IPS-18a (cell line): ENCODE measurements around the gene MIER3.
"Not testable (repeated sequence)": the region's sequence is repeated elsewhere in the genome, so short reads cannot be mapped to it uniquely, and the experiment has no call there.

ENCODE experiments used
- H3K27ac ChIP-seq: one replicate; pipeline ENCODE4 v1.5.1; 2013; ENCODE audit warnings: low read length
- H3K27me3 ChIP-seq: one replicate; pipeline ENCODE4 v1.6.1; 2013; ENCODE audit warnings: mild to moderate bottlenecking, low read length; ENCODE audit not compliant: control insufficient read depth, insufficient read depth
- H3K36me3 ChIP-seq: one replicate; pipeline ENCODE4 v1.6.1; 2013; ENCODE audit warnings: low read depth, low read length; ENCODE audit not compliant: control insufficient read depth
- H3K4me1 ChIP-seq: one replicate; pipeline ENCODE4 v1.6.1; 2013; ENCODE audit warnings: low read depth, low read length; ENCODE audit not compliant: control insufficient read depth
- H3K4me3 ChIP-seq: one replicate; pipeline ENCODE4 v1.5.1; 2013; ENCODE audit warnings: low read length
- H3K9ac ChIP-seq: one replicate; pipeline ENCODE4 v1.6.1; 2013; ENCODE audit warnings: mild to moderate bottlenecking, low read length, moderate library complexity
- H3K9me3 ChIP-seq: one replicate; pipeline ENCODE4 v1.6.1; 2013; ENCODE audit warnings: low read depth, low read length; ENCODE audit not compliant: control insufficient read depth

Gene MIER3

DNA sequence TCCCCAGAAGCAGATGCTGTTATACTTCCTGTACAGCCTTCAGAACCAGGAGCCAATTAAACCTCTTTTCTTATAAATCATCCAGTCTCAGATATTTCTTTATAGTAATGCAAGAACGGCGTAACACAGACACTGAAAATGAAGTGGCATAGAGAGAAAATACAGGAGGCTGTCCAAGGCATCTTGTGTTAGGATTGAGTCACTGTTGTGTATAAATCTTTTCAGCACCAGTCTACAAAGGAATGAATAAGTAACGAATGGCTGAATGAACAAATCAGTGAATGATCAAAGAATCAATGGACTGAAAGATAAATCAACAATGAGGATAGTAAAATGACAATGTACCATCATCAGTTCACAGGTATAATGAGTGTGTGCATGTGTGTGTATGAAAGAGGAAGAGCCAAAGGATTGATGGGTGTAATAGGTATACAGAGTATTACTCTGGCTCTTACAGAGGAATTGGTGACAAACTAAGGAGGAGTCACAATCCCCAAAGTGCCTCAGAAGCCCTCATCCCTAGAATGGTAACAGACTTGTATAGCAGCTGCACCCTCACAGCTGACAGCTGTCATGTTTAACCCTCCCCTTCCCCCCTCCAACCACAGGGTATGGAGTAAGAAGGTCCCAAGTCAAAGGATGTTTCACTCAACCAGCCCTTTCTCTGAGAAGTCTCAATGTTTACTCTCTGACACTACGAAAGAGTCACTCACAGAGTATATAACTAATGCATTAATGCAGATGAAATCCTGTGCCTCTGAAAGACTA is 29.8 kb upstream of the MIER3 start:
- Histone ChIP-seq H3K9me3 (no peaks in the 10 kb centered on the region), H3K36me3 (no peaks in the 10 kb centered on the region), H3K4me1 (no peaks in the 10 kb centered on the region), H3K4me3 (no peak overlapping the region), H3K27ac (no peak overlapping the region), H3K9ac (no peak overlapping the region), H3K27me3 (no peaks in the 10 kb centered on the region)

DNA sequence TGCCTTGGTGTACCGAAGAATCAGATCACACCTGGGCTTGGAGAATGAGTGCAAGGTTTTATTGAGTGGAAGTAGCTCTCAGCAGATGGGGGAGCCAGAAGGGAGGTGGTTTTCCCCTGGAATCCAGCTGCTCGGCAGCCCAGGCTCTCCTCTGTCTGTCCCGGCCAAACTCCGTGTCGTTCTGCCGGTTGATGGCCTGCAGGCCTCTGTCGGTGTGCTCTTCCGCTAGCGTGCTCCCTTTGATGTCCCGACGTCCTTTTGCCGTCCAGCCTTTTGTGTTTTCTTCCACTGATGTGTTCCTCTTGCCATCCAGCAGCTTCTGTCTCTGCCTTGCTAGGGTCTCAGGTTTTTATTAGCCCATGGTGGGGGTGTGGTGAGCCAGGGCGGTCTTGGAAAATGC is 28.0 kb upstream of the MIER3 start:
- no peak overlapping the region for H3K9ac ChIP-seq
- no peaks in the 10 kb centered on the region for H3K9me3 ChIP-seq
- no peak overlapping the region for H3K4me3 ChIP-seq
- H3K36me3 ChIP-seq, result no peaks in the 10 kb centered on the region
- no peaks in the 10 kb centered on the region for H3K4me1 ChIP-seq
- no peaks in the 10 kb centered on the region for H3K27me3 ChIP-seq
- H3K27ac ChIP-seq, result no peak overlapping the region

DNA sequence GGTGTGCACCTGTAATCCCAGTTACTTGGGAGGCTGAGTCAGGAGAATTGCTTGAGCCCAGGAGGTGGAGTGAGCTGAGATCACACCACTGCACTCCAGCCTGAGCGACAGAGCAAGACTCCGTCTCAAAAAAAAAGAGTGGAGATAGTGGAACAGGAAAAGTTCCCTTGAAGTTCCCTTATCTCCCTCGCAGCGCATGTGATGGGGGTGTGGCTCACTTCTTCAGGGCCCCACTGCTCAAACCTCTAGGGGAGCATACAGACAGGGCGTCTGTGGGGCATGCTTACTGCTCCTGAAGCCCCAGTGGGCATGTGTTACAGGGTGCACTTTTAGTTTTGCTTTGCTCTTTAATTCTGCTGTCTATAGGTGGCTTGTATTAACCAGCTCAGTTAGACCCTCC is 27.6 kb upstream of the MIER3 start:
- not testable (repeated sequence) for H3K27me3 ChIP-seq, H3K4me1 ChIP-seq, H3K27ac ChIP-seq, H3K9ac ChIP-seq, H3K36me3 ChIP-seq, H3K9me3 ChIP-seq, H3K4me3 ChIP-seq

DNA sequence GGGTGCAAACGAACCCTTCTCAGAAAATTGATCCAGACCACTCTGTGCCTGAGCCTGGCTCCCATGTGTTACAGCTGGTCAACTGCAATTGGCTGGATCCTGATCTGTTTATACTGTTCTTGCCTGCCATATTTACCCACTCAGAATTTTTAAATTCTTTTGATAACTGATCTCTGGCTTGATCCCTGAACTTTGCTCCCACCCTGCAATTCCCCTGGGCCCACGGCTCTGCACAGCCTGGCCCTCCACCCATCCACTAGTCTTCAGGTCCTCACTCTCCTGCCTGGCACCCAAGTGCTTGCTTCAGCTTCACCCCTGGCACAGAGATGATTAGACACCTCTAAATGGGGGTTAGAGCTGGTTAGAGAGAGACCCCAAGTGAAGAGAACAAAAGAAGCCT is 25.9 kb upstream of the MIER3 start:
- Histone ChIP-seq H3K9me3 (no peaks in the 10 kb centered on the region), H3K4me3 (no peak overlapping the region), H3K27me3 (no peaks in the 10 kb centered on the region), H3K9ac (no peak overlapping the region), H3K36me3 (no peaks in the 10 kb centered on the region), H3K4me1 (no peaks in the 10 kb centered on the region), H3K27ac (no peak overlapping the region)

DNA sequence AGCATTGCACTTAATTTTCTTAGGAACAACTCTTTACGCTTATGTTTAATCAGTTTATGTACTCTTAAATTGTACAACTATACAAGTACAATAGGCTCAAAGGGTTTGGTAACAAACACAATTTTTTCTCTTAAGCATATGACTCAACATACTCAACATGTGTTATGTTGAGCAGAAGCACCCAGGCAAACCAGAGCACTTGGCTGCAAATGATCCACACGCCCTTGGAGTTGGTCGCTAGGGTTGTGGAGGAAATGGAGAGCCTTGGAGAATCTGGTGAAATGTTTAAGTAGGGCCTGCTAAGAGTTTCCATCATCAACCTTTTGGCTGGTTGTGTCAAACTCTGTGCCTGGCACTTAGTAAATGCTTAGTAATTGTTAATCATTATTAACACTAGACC is 25.1 kb upstream of the MIER3 start:
- no peaks in the 10 kb centered on the region for H3K36me3 ChIP-seq
- H3K9ac ChIP-seq, result no peak overlapping the region
- no peaks in the 10 kb centered on the region for H3K27me3 ChIP-seq
- H3K4me1 ChIP-seq, result no peaks in the 10 kb centered on the region
- no peak overlapping the region for H3K27ac ChIP-seq
- H3K9me3 ChIP-seq, result no peaks in the 10 kb centered on the region
- H3K4me3 ChIP-seq, result no peak overlapping the region

DNA sequence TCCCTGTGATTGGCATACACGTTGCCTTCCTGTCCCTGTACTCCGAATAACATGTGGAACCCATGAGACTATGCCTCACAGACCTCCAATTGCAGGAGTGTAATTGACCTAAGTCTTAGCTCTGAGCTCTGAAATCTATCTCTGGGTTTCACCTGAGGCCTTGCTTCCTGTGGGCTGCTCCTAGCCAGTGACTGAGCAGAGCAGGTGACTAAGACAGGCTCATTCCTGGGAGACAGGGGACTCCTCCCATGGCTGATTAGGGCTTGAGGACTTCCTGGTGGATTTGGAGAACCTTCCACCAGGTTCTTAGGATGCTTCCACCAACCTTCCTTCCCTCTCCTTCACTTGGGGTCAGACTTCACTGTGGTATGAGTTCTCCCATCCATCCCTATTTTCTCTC is 22.3 kb upstream of the MIER3 start:
- Histone ChIP-seq H3K4me1 (no peaks in the 10 kb centered on the region), H3K4me3 (no peak overlapping the region), H3K9me3 (no peaks in the 10 kb centered on the region), H3K36me3 (no peaks in the 10 kb centered on the region), H3K27me3 (no peaks in the 10 kb centered on the region), H3K27ac (no peak overlapping the region), H3K9ac (no peak overlapping the region)

DNA sequence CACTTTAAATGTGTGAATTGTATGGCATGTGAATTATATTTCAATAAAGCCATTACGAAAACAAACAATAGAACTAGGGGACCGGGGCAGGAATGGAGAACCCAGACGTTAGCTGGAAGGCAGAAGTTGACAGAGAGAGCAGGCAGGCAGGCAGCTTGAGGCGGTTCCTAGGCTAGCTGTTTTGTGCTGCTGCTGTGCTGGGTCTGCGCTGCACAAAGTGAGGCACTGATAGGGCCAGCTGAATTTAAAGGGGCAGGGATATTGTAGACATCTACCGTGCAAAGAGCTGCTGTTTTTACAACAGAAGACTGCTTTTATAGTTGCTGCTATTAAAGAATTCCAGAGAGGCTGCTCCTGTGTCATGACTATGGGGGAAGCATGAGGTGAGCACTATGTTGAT is 21.6 kb upstream of the MIER3 start:
- Histone ChIP-seq H3K4me3 (no peak overlapping the region), H3K36me3 (no peaks in the 10 kb centered on the region), H3K4me1 (no peaks in the 10 kb centered on the region), H3K27ac (no peak overlapping the region), H3K9ac (no peak overlapping the region), H3K9me3 (no peaks in the 10 kb centered on the region), H3K27me3 (no peaks in the 10 kb centered on the region)

DNA sequence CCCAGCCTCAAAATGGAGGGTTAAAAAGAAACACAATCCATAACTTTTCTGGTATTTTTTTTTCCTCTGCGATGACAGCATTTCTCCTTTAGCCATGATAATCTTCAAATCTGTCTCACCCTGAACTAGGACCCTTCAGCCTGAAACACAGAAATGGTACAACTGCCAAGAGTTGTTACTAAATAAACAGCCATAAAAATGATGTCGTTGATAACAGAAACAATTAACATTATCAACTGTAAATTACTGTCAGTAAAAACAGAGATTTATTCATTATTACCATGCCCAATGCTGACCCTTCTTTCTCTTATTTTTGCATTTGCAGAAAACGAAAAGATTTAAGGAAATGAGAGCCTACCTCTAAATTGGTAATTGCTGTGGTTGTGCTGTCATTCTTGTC is 19.4 kb upstream of the MIER3 start:
- no peaks in the 10 kb centered on the region for H3K4me1 ChIP-seq
- H3K9ac ChIP-seq, result no peak overlapping the region
- H3K36me3 ChIP-seq, result no peaks in the 10 kb centered on the region
- H3K27ac ChIP-seq, result no peak overlapping the region
- no peaks in the 10 kb centered on the region for H3K27me3 ChIP-seq
- H3K9me3 ChIP-seq, result no peaks in the 10 kb centered on the region
- H3K4me3 ChIP-seq, result no peak overlapping the region

DNA sequence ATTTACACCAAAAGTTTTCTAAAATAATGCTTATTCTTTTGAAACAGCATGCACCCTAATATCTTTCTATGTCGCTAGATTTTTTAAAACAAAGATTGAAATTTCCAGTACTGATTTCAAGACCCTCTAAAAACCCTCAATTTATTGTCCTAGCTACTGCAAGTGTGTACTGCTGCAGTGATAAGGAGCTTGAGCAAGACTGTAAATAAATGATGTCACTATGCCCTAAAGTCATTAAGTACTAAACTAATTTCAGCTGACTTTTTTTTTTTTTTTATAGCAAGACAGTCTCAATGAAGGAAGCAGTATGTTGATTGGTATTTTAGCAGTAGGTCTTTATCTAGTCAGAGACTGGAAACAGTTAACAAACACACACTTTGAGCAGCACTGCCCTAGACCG is 12.2 kb upstream of the MIER3 start:
- H3K27me3 ChIP-seq, result no peaks in the 10 kb centered on the region
- H3K4me3 ChIP-seq, result no peak overlapping the region
- no peaks in the 10 kb centered on the region for H3K36me3 ChIP-seq
- no peaks in the 10 kb centered on the region for H3K4me1 ChIP-seq
- no peak overlapping the region for H3K9ac ChIP-seq
- no peaks in the 10 kb centered on the region for H3K9me3 ChIP-seq
- no peak overlapping the region for H3K27ac ChIP-seq

DNA sequence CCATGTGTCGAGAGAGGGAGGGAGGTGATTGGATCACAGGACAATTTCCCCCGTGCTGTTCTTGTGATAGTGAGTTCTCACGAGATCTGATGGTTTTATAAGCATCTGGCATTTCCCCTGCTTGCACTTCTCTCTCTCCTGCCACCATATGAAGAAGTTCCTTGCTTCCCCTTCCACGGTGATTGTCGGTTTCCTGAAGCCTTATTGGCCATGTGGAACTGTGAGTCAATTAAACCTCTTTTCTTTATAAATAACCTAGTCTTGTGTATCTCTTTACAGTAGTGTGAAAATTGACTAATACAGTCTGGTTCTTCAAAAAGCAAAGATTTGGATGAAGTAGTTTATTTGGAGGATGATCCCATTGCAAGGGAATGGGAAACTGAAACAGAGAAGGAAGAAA is 11.3 kb upstream of the MIER3 start:
- Histone ChIP-seq H3K27me3 (no peaks in the 10 kb centered on the region), H3K4me3 (no peak overlapping the region), H3K36me3 (no peaks in the 10 kb centered on the region), H3K4me1 (no peaks in the 10 kb centered on the region), H3K9me3 (no peaks in the 10 kb centered on the region), H3K27ac (no peak overlapping the region), H3K9ac (no peak overlapping the region)

DNA sequence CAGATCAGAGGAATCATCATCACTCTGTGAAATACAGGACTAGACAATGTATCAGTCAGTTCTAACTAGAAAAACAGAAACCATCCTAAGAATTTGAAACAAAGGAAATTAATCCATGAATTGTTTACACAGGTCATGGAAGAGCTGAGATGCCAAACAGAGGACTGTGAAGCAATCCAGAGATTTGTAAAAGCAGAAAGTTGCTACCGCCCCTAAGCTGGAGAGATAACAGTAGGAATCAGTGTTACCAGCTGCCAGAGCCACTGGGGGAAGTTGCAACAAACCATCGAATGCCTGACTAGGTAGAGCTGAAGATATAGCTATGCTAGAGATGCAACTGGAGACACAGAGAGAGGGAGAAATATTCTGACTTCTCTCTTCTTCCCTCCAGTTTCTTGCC is 10.4 kb upstream of the MIER3 start:
- Histone ChIP-seq H3K9ac (no peak overlapping the region), H3K4me1 (no peaks in the 10 kb centered on the region), H3K27me3 (no peaks in the 10 kb centered on the region), H3K36me3 (no peaks in the 10 kb centered on the region), H3K4me3 (no peak overlapping the region), H3K9me3 (no peaks in the 10 kb centered on the region), H3K27ac (no peak overlapping the region)

DNA sequence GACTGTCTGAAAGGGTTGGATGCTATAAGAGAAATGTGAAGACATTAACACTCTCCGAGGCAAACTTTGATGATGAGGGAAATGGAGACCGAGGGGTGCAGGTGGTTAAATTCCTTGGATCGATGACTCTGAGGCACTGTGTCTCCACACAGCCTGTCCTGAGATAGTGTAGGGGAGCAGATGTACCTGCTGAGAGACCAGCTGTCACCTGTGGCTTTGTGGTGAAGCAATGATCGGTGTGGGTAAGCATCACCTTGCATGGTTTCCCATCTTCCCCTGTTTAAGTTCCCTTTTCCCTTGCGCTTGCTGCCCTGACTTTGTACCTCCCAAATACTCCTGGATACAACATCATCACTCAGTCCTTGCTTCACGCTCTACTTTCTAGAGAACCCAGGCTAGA is 9.8 kb upstream of the MIER3 start:
- Histone ChIP-seq H3K27me3 (no peaks in the 10 kb centered on the region), H3K27ac (no peak overlapping the region)

More for the DNA sequence above, 9.8 kb upstream of the MIER3 start:
- H3K4me1 ChIP-seq, result no peaks in the 10 kb centered on the region
- H3K9ac ChIP-seq, result no peak overlapping the region
- H3K4me3 ChIP-seq, result no peak overlapping the region
- H3K36me3 ChIP-seq, result no peaks in the 10 kb centered on the region
- H3K9me3 ChIP-seq, result no peaks in the 10 kb centered on the region
